HG03442 (cell line): ENCODE measurements around the gene UPF2.
"Not testable (repeated sequence)": the region's sequence is repeated elsewhere in the genome, so short reads cannot be mapped to it uniquely, and the experiment has no call there.

Source experiments
- ATAC-seq: cut with Tn5 transposase; IDR thresholded peaks from one replicate; pipeline ENCODE4 v1.9.1; 2021; ENCODE audit warnings: mild to moderate bottlenecking, moderate library complexity; ENCODE audit not compliant: unreplicated experiment

Gene UPF2

DNA sequence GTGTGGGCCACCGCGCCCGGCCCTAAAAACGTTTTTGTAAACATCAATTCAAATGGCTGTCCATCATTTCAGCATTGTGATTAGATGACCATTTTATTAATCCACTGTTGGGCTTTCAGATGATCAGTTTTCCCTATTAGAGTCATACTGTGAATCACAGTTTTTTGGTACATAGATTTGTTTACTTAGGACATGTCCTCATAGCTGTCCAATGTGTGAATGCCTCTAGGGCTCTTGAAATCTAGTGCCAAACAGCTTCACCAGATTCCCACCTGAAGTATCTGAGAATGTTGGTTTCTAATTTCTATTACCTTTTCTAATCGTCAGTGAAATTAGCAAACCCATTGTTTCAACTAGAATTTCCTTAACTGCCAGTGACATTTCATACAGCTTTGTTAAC lies 66.8 kb downstream of the UPF2 start:
- no peak for ATAC-seq

DNA sequence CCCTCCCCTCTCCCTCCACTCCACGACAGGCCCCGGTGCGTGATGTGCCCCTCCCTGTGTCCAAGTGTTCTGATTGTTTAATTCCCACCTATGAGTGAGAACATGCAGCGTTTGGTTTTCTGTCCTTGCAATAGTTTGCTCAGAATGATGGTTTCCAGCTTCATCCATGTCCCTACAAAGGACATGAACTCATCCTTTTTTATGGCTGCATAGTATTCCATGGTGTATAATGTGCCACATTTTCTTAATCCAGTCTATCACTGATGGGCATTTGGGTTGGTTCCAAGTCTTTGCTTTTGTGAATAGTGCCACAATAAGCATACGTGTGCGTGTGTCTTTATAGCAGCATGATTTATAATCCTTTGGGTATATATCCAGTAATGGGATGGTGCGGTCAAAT lies 70.1 kb downstream of the UPF2 start:
- not testable (repeated sequence) for ATAC-seq

DNA sequence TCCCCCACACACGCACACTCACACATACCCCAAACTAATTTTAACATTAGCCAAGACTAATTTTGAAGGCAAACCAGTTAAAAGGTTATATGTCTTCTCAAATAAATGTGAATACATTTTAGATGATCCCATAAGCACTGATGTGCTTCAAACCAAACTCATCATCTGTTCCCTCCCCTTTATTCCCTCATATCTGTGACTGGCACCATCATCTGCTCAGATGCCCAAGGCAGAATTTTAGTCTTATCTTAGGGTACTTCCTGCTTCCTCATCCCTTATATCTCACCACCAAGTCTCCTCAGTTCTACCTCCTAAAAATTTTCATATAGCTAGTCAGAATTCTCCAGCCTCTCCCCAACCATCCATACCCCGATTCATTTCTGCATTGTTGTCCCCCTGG lies 80.4 kb downstream of the UPF2 start:
- ATAC-seq: no peak

DNA sequence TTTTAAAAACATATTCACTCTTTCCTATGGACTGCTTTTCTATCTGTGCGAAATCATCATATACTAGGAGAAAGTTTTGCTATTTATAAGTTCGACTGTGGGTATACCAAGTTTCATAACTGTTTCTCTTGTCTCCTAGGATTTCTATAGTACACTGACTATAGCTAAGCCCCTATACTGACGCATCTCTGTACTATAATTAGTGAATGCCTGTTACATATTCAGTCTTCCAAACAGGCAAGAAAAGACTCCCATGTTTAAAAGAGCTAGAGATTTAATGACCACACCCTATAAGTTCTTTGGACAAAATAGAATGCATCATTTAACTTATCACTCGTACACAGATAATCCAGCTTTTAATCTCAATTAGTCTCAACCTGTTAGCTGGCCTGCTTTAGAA lies 80.8 kb downstream of the UPF2 start:
- ATAC-seq: no peak

DNA sequence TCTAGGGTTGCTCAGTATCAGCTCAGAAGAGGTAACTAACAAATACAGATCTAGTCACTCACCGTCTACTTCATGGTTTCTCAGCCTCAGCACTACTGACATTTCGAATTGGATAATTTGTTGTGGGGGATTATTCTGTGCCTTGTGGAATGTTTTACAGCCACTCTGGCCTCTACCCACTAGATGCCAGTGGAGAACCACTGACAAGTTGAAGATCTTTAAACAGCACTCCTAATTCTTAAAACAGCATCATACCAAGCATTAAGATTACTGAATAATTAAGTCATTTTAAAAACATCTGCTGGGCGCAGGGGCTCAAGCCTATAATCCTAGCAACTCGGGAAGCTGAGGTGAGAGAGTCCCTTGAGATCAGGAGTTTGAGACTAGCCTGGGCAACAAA lies 82.6 kb downstream of the UPF2 start:
- ATAC-seq: no peak

DNA sequence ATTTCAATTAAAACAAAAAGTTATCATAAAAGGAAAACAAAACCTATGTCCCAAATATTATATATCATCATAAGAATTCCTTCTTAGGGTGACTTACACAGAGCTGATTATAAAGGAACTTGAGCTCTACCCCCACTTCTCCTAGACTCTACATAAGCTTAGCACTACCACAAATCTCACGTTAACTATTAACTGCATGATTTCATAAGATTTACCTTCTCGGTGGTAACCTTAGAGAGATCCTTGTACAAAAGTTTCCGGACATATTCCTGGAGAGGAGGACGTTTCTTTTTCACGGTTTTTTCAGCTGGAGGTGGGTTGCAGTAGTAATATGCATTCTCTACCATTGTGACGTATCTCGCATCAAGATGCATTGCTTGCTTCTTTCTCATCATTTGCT lies 83.7 kb downstream of the UPF2 start:
- ATAC-seq: no peak

DNA sequence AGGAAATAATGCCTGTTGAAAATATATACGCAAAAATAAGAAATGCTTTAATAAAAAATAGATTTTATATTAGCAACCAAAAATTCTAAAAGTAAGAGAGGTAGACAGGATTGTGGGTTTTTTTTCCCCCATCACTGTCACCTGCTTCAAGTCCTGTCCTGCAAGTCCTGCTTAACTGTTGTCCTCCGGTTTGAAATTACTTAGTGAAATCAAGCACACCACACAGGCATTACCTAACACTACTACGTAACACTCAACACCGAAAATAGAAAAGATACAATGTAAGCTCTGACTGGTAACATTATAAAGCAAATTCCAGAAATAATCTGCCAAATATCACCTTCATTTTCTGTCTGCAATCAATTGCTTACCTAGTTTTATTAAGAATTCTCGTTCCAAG lies 90.9 kb downstream of the UPF2 start:
- no peak for ATAC-seq

DNA sequence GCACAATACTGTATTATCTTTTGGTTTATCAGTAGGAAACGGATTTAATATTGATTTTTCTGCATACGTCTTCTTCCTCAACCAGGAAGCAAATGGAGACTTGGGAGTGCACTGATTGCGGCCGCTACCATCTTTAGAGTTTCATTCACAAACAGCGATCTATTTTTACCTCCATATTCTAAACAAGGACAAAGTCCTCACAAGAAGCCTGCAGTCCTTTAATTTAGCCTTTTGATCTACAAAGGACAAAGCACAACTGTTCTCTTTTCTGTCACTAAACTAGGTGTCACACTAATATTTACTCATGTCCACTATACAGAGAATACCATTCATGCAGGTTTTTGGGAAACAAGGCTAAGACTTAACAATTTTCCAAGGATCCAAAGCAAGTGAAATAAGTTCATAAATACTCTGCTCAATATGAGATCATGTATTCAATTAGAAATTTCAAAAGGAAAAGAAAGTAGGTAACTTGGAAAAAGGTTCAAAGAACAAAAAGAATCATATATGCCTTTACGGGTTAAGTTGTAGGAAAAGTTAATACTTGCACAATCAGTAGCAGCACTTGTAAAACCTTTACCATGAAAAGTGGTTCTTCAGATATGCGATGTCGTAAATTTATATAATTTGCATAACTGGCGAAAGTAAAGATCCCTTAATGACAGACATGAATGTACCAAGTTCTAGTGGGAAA lies 92.1 kb downstream of the UPF2 start:
- ATAC-seq: no peak

DNA sequence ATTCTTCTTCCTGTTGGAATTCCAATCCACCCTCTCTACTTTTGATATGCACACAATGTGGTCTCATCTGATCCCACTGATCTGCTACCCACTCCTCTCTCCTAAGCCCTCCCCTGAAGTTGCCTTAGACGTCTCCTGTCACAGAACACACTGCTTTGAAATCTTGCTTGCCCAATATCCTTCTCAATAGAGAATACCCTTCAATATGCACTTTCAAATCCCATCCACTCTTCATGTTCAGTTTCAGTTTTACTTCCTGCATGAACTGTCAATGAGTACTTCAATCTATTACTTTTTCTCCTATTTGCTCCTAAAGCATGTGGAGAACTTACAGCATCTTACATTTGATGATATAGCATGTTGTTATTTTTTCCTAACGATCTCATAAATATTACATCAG lies 93.5 kb downstream of the UPF2 start:
- no peak for ATAC-seq

DNA sequence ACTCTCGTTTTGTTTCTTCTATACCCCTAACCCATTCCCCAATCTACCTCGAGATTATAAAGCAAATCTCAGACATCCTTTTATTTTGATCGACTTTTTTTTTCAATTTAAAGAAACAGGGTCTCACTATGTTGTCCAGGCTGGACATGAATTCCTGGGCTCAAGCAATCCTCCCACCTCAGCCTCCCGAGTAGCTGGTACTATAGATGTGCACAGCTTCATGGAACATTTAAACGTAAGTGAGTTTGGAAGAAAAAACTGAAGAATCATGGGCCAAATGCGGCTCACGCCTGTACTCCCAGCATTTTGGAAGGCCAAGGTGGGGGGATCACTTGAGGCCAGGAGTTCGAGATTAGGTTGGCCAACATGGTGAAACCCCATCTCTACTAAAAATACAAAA lies 96.0 kb downstream of the UPF2 start:
- no peak for ATAC-seq

DNA sequence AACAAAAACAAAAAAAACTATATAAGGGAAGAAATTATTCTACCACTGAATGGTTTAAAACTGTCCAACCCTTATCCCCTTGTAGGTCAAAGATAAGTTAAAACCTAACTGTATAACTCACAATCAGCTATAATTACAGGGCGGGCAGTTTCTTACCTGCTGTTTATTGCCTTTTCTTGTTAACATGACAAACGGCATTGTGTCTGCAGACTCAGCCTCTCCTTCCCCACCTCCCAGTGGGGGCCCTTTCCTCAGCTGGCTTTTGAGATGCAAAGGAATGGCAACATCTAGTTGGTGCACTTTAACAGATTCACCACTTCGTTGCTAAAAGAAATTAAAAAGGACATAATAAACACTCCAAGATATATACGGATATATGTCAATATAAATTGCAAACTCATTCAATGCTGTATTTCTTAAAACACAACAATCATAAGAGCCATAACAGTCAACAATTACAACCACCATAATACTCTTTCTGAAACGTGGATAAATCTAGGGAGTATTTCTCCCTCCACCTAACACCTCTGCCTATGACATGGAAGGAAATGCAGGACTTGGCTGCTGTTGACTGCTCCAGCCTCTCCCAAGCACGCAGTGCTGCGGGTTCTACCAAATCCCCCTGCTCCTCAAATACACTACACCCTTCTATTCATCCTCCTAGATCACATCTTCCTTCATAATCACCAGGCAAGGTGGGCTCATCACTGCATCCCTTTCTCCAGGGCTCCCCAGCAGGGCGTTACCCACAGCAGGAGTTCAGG lies 106.0 kb downstream of the UPF2 start:
- ATAC-seq: no peak

DNA sequence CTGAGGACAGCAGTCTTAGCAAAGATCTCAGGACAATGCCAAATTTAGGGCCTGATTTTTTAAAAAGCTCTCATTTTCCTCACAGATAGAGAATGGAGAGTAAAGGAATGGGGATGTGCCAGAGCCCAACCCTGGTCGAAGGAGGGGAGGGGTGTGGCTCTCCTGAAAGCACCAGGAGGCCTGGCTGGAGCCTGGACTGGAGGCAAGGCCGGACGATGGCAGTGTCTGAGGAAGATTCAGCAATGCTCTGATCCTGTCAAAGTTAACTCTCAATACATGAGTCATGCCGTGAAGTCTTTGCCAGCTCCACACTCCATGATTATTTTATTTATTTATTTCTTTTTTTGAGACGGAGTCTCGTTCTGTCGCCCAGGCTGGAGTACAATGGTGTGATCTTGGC lies 108.3 kb downstream of the UPF2 start:
- no peak for ATAC-seq

DNA sequence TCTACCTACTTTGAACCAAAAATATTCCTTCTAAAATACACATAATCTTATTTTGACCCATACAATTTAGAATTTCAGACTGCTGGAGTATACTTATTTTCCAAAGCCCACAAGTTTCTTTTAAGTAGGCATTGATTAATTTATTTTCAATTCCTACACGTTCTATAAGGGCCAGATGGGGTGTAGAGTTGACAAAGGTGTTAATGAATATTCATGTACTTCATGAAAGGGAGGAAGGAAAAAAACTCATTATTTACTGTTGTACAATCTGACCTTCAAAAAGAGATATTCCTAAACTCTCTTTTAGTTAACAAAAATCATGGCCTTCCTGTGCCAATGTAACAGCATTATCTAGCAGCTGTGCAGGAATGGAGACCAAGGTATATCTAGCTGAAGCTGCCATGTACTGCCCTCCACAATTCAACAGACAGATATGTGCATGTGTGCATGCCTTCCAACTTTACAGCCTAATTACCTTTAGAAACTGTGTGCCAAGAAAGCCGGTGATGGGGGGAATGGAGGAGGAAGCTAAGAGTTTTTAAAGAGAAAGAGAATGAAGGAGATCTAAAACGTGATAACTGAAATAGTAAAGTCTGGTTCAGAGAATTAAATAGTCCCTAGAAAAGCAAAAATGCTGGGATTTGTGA lies 108.9 kb downstream of the UPF2 start:
- no peak for ATAC-seq

DNA sequence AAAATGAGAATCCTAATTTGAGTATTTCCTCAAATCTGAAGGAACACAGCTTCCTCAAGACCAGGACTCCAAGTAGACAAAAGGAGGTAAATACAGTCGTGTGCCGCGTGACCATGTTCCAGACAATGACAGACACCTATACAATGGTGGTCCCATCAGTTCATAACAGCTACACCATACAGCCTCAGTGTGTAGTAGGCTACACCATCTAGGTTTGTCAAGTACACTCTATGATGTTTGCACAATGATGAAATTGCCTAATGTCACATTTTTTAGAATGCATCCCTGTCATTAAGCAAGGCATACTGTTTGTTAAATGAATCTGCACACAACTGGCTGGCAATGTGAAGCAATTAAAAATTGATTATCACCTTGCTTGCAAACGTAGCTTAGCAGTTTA lies 111.6 kb downstream of the UPF2 start:
- ATAC-seq: no peak

DNA sequence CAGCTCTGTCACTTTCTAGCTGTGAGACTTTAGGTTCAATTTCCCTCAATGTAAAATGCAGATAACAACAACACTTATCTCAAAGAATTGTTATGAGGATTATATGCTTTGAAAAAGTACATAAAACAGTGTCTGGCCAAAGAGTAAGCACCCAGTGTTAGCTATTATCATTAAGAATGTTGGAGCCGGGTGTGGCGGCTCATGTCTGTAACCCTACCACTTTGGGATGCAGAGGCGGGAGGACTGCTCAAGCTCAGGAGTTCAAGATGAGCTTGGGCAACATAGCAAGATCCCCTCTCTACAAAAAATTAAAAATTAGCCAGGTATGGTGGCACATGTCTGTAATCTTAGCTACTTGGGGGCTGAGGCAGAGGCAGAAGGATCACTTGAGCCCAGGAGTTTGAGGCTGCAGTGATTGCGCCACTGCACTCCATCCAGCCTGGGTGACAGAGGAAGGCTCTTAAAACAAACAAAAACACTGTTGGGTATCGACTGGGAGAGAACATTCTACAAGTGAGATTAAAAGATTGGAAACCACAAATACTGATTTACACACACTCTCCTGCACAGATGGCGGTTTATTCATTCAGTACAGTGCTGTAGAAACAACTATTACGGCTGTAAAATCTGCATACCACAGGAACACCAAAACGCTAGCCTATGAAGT lies 112.2 kb downstream of the UPF2 start:
- ATAC-seq: no peak

DNA sequence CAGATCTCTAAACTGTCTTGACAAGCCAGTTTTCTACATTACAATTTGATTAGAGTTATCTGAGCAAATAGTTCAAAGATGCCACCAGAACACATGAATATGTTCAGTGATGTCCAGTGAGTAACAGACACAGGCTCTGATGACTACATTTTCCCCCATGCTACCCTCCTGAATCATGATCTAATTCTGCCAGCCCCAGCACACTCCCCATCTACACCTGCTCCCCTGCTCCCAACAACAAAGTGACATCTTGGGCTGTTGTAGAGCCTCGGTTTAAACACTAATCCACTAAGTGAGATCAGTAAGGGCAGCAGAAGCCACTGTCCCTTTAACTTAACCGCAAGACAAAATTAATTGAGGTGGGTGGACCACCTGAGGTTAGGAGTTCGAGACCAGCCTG lies 114.9 kb downstream of the UPF2 start:
- ATAC-seq: no peak

DNA sequence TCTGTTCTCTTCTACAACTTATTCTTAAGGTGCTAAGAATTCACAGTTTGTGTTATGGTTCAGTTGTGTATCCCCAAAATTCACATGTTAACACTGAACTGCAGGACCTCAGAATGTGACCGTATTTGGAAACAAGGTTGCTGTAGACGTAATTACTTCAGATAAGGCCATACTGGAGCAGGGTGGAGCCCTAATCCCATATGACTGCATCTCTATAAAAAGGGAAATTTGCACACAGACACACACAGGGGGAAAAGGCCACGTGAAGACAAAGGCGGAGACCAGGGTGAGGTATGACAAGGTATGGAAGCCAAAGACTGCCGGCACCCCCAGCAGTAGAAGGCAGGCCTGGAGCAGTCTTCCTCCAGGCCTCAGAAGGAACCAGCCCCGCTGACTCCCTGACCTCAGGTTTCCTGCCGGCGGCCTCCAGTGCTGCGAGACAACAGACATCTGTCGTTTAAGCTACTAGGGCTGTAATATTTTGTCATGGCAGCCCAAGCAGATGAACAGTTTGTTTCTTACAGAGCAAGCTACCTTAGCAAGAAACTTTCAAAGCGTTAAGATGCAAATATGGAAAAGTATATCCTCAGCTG lies 120.7 kb downstream of the UPF2 start:
- ATAC-seq: no peak

DNA sequence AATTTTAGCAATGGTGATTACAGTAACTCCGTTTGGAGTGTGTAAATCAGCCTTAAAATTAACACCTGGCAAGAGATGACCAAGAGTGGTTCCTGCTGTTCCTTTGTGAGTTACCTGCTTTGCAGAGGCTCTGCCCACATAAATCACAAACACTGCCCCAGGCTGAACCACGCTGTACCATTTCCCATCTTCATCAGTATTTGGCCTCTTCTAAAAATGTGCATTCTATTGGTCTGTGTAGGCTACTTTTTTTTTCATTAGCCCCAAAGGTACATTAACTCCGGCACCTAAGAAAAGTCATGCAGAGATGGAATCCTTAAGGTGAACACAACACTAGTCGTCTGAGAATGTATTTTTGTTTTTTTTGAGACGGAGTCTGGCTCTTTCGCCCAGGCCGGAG lies 123.3 kb downstream of the UPF2 start:
- ATAC-seq: no peak

DNA sequence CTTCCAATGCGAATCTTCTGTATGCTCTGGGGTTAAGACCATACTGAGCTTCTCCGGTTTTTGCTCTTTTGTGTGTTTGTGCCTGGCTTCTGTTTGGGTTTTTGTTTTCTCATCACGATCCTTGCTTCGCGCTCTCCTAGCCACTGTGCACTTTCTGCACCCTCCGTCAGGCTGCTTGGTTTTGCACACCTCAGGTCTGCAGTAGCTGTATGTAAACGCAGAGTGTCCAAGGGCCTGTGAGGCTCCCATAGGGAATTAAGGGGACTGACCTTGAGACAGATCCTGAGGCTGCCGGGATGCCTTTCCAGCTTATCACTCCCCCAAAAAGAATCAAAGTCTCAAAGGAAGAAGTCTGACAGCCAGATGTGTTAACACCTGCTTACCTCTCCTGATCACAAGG lies 124.2 kb downstream of the UPF2 start:
- no peak for ATAC-seq

DNA sequence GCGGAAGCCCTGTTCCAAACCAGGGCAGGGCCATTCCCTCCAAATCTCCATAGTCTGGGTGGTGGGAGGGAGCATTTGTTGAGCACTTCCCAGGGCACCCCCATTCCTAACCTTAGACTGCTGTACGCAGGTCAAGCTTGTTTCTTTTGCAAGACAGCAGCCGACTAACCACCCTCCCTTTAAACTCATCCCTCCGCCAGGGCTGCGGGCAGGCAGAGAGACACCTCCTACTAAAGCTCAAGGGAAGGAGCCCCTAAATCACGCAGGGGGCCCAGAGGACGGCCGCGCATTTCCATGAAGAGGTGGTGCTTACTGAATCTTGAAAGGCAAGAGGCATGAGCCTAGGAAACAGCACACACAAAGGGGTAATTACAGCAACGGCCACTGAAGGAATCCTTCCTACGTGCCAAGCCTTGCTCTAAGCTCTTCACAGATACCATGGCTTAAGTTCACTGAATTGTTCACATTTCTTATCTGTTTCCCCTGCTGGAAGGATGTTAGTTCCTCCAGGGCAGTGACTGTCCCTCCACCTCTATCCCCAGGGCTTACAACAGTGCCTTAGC lies 129.4 kb downstream of the UPF2 start:
- no peak for ATAC-seq

DNA sequence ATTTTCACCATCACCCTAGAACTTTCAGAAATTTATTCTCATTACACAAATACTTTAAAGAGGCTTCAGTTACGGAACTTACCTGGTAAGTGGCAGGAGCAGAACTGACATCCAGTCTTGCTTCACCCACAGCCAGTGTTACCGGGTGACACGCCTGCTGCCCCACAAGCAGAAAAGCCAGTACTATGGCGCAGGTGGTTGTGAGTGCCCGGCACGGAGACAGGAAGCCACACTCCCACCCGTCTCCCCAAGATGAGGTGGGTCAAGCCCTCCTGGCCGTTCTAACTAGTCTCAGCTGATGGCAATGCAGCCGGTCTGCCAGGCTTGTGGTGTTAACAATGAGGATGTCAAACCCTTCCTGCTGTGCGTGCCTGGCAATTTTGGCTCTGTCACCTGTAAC lies 132.5 kb downstream of the UPF2 start:
- no peak for ATAC-seq
